MCF 10A (cell line): ENCODE measurements around the gene GPR12. TPM values are rescaled to one million over a fixed set of nuclear protein-coding genes. Genes with fewer than 3 reads are reported as not detected.

Experiments used
- BruUV-seq: library from RNA; stranded (reverse); fragments of 400-500 nt; replicated peaks from 2 replicates; lab custom pipeline; 2021; lab: Mats Ljungman, UMichigan
- CTCF ChIA-PET: fragments of 300-600 bp; sonication (Branson Sonifier 250); formaldehyde crosslinking; extraction: SDS; loops from one replicate; lab custom pipeline; 2021; ENCODE audit warnings: antibody characterized with exemption, inconsistent platforms; lab: Yijun Ruan, JAX
- POLR2A ChIA-PET: fragments of 300-600, 350-650 bp; sonication (Branson Sonifier 250); formaldehyde crosslinking; extraction: SDS; loops from one replicate; lab custom pipeline; 2020; ENCODE audit warnings: antibody characterized with exemption, inconsistent platforms; lab: Yijun Ruan, JAX
- DNase-seq: peaks from one replicate; pipeline ENCODE4 v3.0.0-alpha.2; 2018; ENCODE audit not compliant: unreplicated experiment
- H3K27ac Mint-ChIP-seq: one replicate; pipeline ENCODE4 v1.8.0; 2022; ENCODE audit warnings: mild to moderate bottlenecking, low read depth, mixed read lengths; ENCODE audit not compliant: unreplicated experiment
- H3K27me3 Mint-ChIP-seq: one replicate; pipeline ENCODE4 v1.8.0; 2022; ENCODE audit warnings: mixed read lengths; ENCODE audit not compliant: insufficient read depth, unreplicated experiment
- H3K36me3 Mint-ChIP-seq: one replicate; pipeline ENCODE4 v1.8.0; 2022; ENCODE audit warnings: mild to moderate bottlenecking, moderate library complexity, mixed read lengths; ENCODE audit not compliant: insufficient read depth, unreplicated experiment
- H3K4me1 Mint-ChIP-seq: one replicate; pipeline ENCODE4 v1.8.0; 2022; ENCODE audit warnings: mixed read lengths; ENCODE audit not compliant: insufficient read depth, unreplicated experiment
- H3K4me3 Mint-ChIP-seq: one replicate; pipeline ENCODE4 v1.8.0; 2022; ENCODE audit warnings: mild to moderate bottlenecking, moderate library complexity, mixed read lengths; ENCODE audit not compliant: unreplicated experiment
- H3K9me3 Mint-ChIP-seq: one replicate; pipeline ENCODE4 v1.8.0; 2022; ENCODE audit warnings: mixed read lengths; ENCODE audit not compliant: unreplicated experiment
- CTCF ChIP-seq: fragments of 200-600 bp; IDR thresholded peaks from one replicate; pipeline ENCODE4 v1.8.0; 2022; ENCODE audit warnings: antibody characterized with exemption, mild to moderate bottlenecking; ENCODE audit not compliant: unreplicated experiment
- intact Hi-C: fragments of 100-400 bp; cut with micrococcal nuclease; formaldehyde crosslinking; loops from 2 replicates; pipeline ENCODE4 v1.14.1; 2022
- total RNA-seq: library from RNA; stranded (reverse); gene quantifications from 2 replicates; pipeline ENCODE4 v1.2.3, GENCODE V29; 2022

Gene GPR12
- total RNA-seq, 1 experiment from 2014 or later = not detected

GRCh38 chr13:26780411-26780810 lies 19.8 kb upstream of the GPR12 start:
- no TSS peak for BruUV-seq
- no peak for DNase-seq
- ChIA-PET POLR2A (no interaction called here), CTCF (no interaction called here)
- intact Hi-C loops = no loop called here
- no peaks in the 10 kb centered on the region for H3K9me3 Mint-ChIP-seq
- no peaks in the 10 kb centered on the region for H3K36me3 Mint-ChIP-seq
- H3K4me3 Mint-ChIP-seq = no peak overlapping the region
- no peak for TF ChIP-seq CTCF
- no peaks in the 10 kb centered on the region for H3K4me1 Mint-ChIP-seq
- no peak overlapping the region for H3K27ac Mint-ChIP-seq
- H3K27me3 Mint-ChIP-seq = peaks cover 45% of the 10 kb centered on the region

GRCh38 chr13:26779321-26779720 lies 18.7 kb upstream of the GPR12 start:
- Mint-ChIP-seq H3K4me1 (no peaks in the 10 kb centered on the region), H3K27ac (no peak overlapping the region), H3K36me3 (no peaks in the 10 kb centered on the region), H3K27me3 (peaks cover 45% of the 10 kb centered on the region), H3K9me3 (no peaks in the 10 kb centered on the region), H3K4me3 (no peak overlapping the region)
- ChIA-PET CTCF (no interaction called here), POLR2A (no interaction called here)
- BruUV-seq = no TSS peak
- no peak for TF ChIP-seq CTCF
- DNase-seq = no peak
- intact Hi-C loops = no loop called here

GRCh38 chr13:26772531-26772930 lies 11.9 kb upstream of the GPR12 start:
- POLR2A ChIA-PET = no interaction called here
- intact Hi-C loops = no loop called here
- peaks cover 14% of the 10 kb centered on the region for H3K27me3 Mint-ChIP-seq
- no peak for DNase-seq
- CTCF ChIA-PET = no interaction called here
- H3K4me1 Mint-ChIP-seq = no peaks in the 10 kb centered on the region
- no peaks in the 10 kb centered on the region for H3K9me3 Mint-ChIP-seq
- H3K27ac Mint-ChIP-seq = no peak overlapping the region
- no peaks in the 10 kb centered on the region for H3K36me3 Mint-ChIP-seq
- TF ChIP-seq CTCF = no peak
- H3K4me3 Mint-ChIP-seq = no peak overlapping the region
- no TSS peak for BruUV-seq

- CTCF ChIA-PET = interaction anchor here (0.6 kb wide), 1 partner anchor 361 kb away, joined by 3 read pairs; no protein-coding TSS in a partner anchor
- H3K27ac Mint-ChIP-seq = no peak overlapping the region
- no peaks in the 10 kb centered on the region for H3K4me1 Mint-ChIP-seq
- POLR2A ChIA-PET = no interaction called here
- H3K27me3 Mint-ChIP-seq = peaks cover 14% of the 10 kb centered on the region
- H3K36me3 Mint-ChIP-seq = no peaks in the 10 kb centered on the region
- no TSS peak for BruUV-seq
- no peak overlapping the region for H3K4me3 Mint-ChIP-seq
- no peak for TF ChIP-seq CTCF
- intact Hi-C loops = no loop called here
- no peak for DNase-seq
- H3K9me3 Mint-ChIP-seq = no peaks in the 10 kb centered on the region
Observed at GRCh38 chr13:26771796-26772195, 11.2 kb upstream of the GPR12 start.
